RWPE2 (cell line): ENCODE results near the gene CHMP1A.
A peak's percentile ranks its signal among the peaks of the same experiment; 100 is the strongest.

Experiments
- ATAC-seq: fragments of 200-7000 bp; cut with Tn5 transposase; 3 replicates; pipeline ENCODE4 v1.9.1; 2021; ENCODE audit warnings: low read depth
- DNase-seq: peaks from one replicate; pipeline ENCODE4 v3.0.0-alpha.2; 2020; ENCODE audit warnings: low spot score
- H3K27ac ChIP-seq: fragments of 450-650 bp; 2 replicates; pipeline ENCODE4 v1.5.1; 2017; ENCODE audit warnings: mild to moderate bottlenecking; ENCODE audit not compliant: poor library complexity, severe bottlenecking
- H3K27me3 ChIP-seq: fragments of 250-450 bp; sonication (Bioruptor Pico); 2 replicates; pipeline ENCODE4 v1.5.1; 2021; ENCODE audit warnings: mild to moderate bottlenecking, moderate library complexity; ENCODE audit not compliant: insufficient read depth, poor library complexity, severe bottlenecking
- H3K36me3 ChIP-seq: fragments of 250-450 bp; sonication (Bioruptor Pico); 2 replicates; pipeline ENCODE4 v1.5.1; 2020; ENCODE audit warnings: low read depth, mild to moderate bottlenecking, moderate library complexity
- H3K4me1 ChIP-seq: fragments of 250-450 bp; sonication (Bioruptor Pico); 2 replicates; pipeline ENCODE4 v1.5.1; 2021; ENCODE audit warnings: mild to moderate bottlenecking, moderate library complexity; ENCODE audit not compliant: insufficient read depth, poor library complexity, severe bottlenecking
- H3K4me3 ChIP-seq: fragments of 250-450 bp; sonication (Bioruptor Pico); 2 replicates; pipeline ENCODE4 v1.5.1; 2021; ENCODE audit warnings: mild to moderate bottlenecking, moderate library complexity; ENCODE audit not compliant: severe bottlenecking
- H3K9me3 ChIP-seq: fragments of 250-450 bp; sonication (Bioruptor Pico); 2 replicates; pipeline ENCODE4 v1.5.1; 2021; ENCODE audit warnings: mild to moderate bottlenecking, moderate library complexity; ENCODE audit not compliant: severe bottlenecking
- CTCF ChIP-seq: fragments of 450-650 bp; IDR thresholded peaks from one replicate; pipeline ENCODE4 v1.5.1; 2017; ENCODE audit warnings: mild to moderate bottlenecking, moderate library complexity; ENCODE audit not compliant: poor library complexity, severe bottlenecking

The CHMP1A gene

DNA sequence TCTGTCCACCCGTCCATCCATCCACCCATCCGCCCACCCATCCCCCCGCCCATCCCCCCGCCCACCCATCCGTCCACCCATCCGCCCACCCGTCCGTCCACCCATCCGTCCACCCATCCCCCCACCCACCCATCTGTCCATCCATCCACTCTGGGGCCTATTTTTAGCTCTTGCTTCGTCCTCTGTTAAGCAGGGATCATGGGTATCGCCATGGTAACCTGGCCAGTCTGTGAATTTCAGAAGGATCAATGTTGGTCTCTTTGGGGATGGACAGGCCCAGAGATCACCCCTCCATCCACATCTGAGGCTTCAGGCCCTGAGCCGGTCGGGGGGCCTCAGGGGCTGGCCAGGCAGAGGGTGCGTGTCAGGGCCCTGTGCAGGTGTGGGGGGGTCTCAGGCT lies 59.3 kb downstream of the CHMP1A start:
- Histone ChIP-seq H3K36me3 (no peaks in the 10 kb centered on the region; the same call in 1 of the 2 replicates), H3K27me3 (no peaks in the 10 kb centered on the region), H3K4me1 (peaks cover 17% of the 10 kb centered on the region), H3K27ac (no peak overlapping the region), H3K9me3 (no peaks in the 10 kb centered on the region), H3K4me3 (no peak overlapping the region)
- ATAC-seq (no peak), DNase-seq (no peak)
- no peak for TF ChIP-seq CTCF

GRCh38 chr16:89596957-89597649 lies 60.4 kb downstream of the CHMP1A start:
- ATAC-seq = peak; percentile 21; the same call in 2 of the 3 replicates
- no peak for TF ChIP-seq CTCF
- Histone ChIP-seq H3K4me1 (peaks cover 8% of the 10 kb centered on the region), H3K9me3 (no peaks in the 10 kb centered on the region), H3K27me3 (no peaks in the 10 kb centered on the region), H3K36me3 (no peaks in the 10 kb centered on the region; the same call in 1 of the 2 replicates), H3K27ac (no peak overlapping the region), H3K4me3 (no peak overlapping the region)
- peak; percentile 56 for DNase-seq

- ATAC-seq (no peak), DNase-seq (no peak)
- Histone ChIP-seq H3K27ac (no peak overlapping the region), H3K4me1 (peaks cover 3% of the 10 kb centered on the region), H3K4me3 (no peak overlapping the region), H3K36me3 (no peaks in the 10 kb centered on the region; the same call in 1 of the 2 replicates), H3K27me3 (no peaks in the 10 kb centered on the region), H3K9me3 (no peaks in the 10 kb centered on the region)
- no peak for TF ChIP-seq CTCF
Observed at GRCh38 chr16:89596061-89596689, 61.3 kb downstream of the CHMP1A start.

GRCh38 chr16:89595330-89596060 lies 62.0 kb downstream of the CHMP1A start:
- no peaks in the 10 kb centered on the region for H3K9me3 ChIP-seq
- TF ChIP-seq CTCF = no peak
- peak; percentile 62 for DNase-seq
- no peak for ATAC-seq
- no peak overlapping the region for H3K4me3 ChIP-seq
- no peaks in the 10 kb centered on the region; the same call in 1 of the 2 replicates for H3K36me3 ChIP-seq
- H3K27ac ChIP-seq = no peak overlapping the region
- peaks cover 3% of the 10 kb centered on the region for H3K4me1 ChIP-seq
- H3K27me3 ChIP-seq = no peaks in the 10 kb centered on the region
